Epidermal melanocyte (primary cell): Measurements from ENCODE around the gene TOMM5.

Experiments used
- DNase-seq: peaks from one replicate; pipeline ENCODE4 v3.0.0; 2011; ENCODE audit warnings: low spot score; ENCODE audit not compliant: insufficient read length

The TOMM5 gene

GRCh38 chr9:37563806-37564513, 28.4 kb downstream of the TOMM5 start:
- no peak for DNase-seq

- no peak for DNase-seq
Observed at GRCh38 chr9:37562826-37563225, 29.6 kb downstream of the TOMM5 start.

- DNase-seq: no peak
Observed at GRCh38 chr9:37561682-37562081, 30.7 kb downstream of the TOMM5 start.

- no peak for DNase-seq
Observed at GRCh38 chr9:37559855-37560592, 32.4 kb downstream of the TOMM5 start.

- no peak for DNase-seq
Observed at GRCh38 chr9:37559125-37559524, 33.3 kb downstream of the TOMM5 start.

GRCh38 chr9:37555786-37556185, 36.6 kb downstream of the TOMM5 start:
- DNase-seq: no peak

GRCh38 chr9:37554318-37554717, 38.1 kb downstream of the TOMM5 start:
- no peak for DNase-seq

GRCh38 chr9:37551888-37552287, 40.5 kb downstream of the TOMM5 start:
- no peak for DNase-seq

- no peak for DNase-seq
Observed at GRCh38 chr9:37551468-37551867, 40.9 kb downstream of the TOMM5 start.

- no peak for DNase-seq
Observed at GRCh38 chr9:37550781-37551180, 41.6 kb downstream of the TOMM5 start.

- no peak for DNase-seq
Observed at GRCh38 chr9:37549527-37549926, 42.9 kb downstream of the TOMM5 start.

- no peak for DNase-seq
Observed at GRCh38 chr9:37547328-37547878, 45.0 kb downstream of the TOMM5 start.

GRCh38 chr9:37543468-37543867, 48.9 kb downstream of the TOMM5 start:
- no peak for DNase-seq

GRCh38 chr9:37542895-37543294, 49.5 kb downstream of the TOMM5 start:
- no peak for DNase-seq

GRCh38 chr9:37542488-37542887, 49.9 kb downstream of the TOMM5 start:
- no peak for DNase-seq

GRCh38 chr9:37541465-37541864, 50.9 kb downstream of the TOMM5 start:
- no peak for DNase-seq

- DNase-seq: no peak
Observed at GRCh38 chr9:37540634-37541033, 51.8 kb downstream of the TOMM5 start.

GRCh38 chr9:37539634-37540033, 52.8 kb downstream of the TOMM5 start:
- DNase-seq: no peak
